Mesenchymal stem cell (in vitro differentiated cells and primary cell): Measurements from ENCODE around the gene DPEP3.

Source experiments
- DNase-seq: peaks from one replicate; pipeline ENCODE4 v3.0.0-alpha.2; 2013
- H2AFZ ChIP-seq: one replicate; pipeline ENCODE4 v1.6.1; 2013; ENCODE audit warnings: low read depth, mild to moderate bottlenecking, control low read depth, inconsistent platforms, low read length, moderate library complexity
- H2AK5ac ChIP-seq: 2 replicates; pipeline ENCODE4 v1.6.1; 2013; ENCODE audit warnings: low read length, moderate library complexity, mild to moderate bottlenecking, inconsistent platforms; ENCODE audit not compliant: severe bottlenecking
- H2BK120ac ChIP-seq: one replicate; pipeline ENCODE4 v1.6.1; 2013; ENCODE audit warnings: low read depth, mild to moderate bottlenecking, inconsistent platforms, low read length, moderate library complexity
- H2BK12ac ChIP-seq, 2 experiments: one replicate each; pipeline ENCODE4 v1.6.1; 2013; ENCODE audit warnings: inconsistent platforms in 2 of 2, low read length in 2 of 2, mild to moderate bottlenecking in 2 of 2, moderate library complexity in 2 of 2, control low read depth in 1 of 2
- H2BK15ac ChIP-seq: one replicate; pipeline ENCODE4 v1.6.1; 2013; ENCODE audit warnings: mild to moderate bottlenecking, low read depth, inconsistent platforms; ENCODE audit not compliant: poor library complexity, severe bottlenecking
- H2BK5ac ChIP-seq: 2 replicates; pipeline ENCODE4 v1.6.1; 2013; ENCODE audit warnings: low read depth, mild to moderate bottlenecking, low read length, control low read depth, inconsistent platforms; ENCODE audit not compliant: poor library complexity, severe bottlenecking
- H3K14ac ChIP-seq, 2 experiments: one replicate each; pipeline ENCODE4 v1.6.1; 2013; ENCODE audit warnings: inconsistent platforms in 2 of 2, low read length in 2 of 2, control low read depth in 1 of 2, mild to moderate bottlenecking in 1 of 2, moderate library complexity in 1 of 2
- H3K18ac ChIP-seq, 2 experiments: one replicate each; pipeline ENCODE4 v1.6.1; 2013; ENCODE audit warnings: inconsistent platforms in 2 of 2, low read length in 2 of 2, control low read depth in 1 of 2, low read depth in 1 of 2, mild to moderate bottlenecking in 1 of 2
- H3K23ac ChIP-seq, 2 experiments: one replicate each; pipeline ENCODE4 v1.6.1; 2013; ENCODE audit warnings: inconsistent platforms in 2 of 2, low read length in 2 of 2, mild to moderate bottlenecking in 2 of 2, moderate library complexity in 2 of 2, control low read depth in 1 of 2
- H3K27ac ChIP-seq: 2 replicates; pipeline ENCODE4 v1.5.1; 2013; ENCODE audit warnings: mild to moderate bottlenecking, moderate library complexity, low read length, control low read depth, inconsistent platforms; ENCODE audit not compliant: poor library complexity, severe bottlenecking
- H3K27me3 ChIP-seq, 2 experiments: 2 replicates each; pipeline versions ENCODE4 v1.6.1 to v1.7.0; 2013; ENCODE audit warnings: low read length in 2 of 2, mild to moderate bottlenecking in 2 of 2, moderate library complexity in 2 of 2, control low read depth in 1 of 2, inconsistent platforms in 1 of 2; ENCODE audit not compliant: control insufficient read depth in 1 of 2, insufficient read depth in 1 of 2
- H3K36me3 ChIP-seq, 2 experiments: 2 replicates each; pipeline versions ENCODE4 v1.6.1 to v1.7.0; 2013; ENCODE audit warnings: low read length in 2 of 2, control low read depth in 1 of 2, inconsistent platforms in 1 of 2, low read depth in 1 of 2, mild to moderate bottlenecking in 1 of 2; ENCODE audit not compliant: insufficient read depth in 2 of 2, control insufficient read depth in 1 of 2
- H3K4ac ChIP-seq, 2 experiments: one replicate each; pipeline ENCODE4 v1.6.1; 2013; ENCODE audit warnings: inconsistent platforms in 2 of 2, low read length in 2 of 2, mild to moderate bottlenecking in 2 of 2, moderate library complexity in 2 of 2, control low read depth in 1 of 2, low read depth in 1 of 2
- H3K4me1 ChIP-seq: 2 replicates; pipeline ENCODE4 v1.6.1; 2013; ENCODE audit warnings: low read depth, low read length, control low read depth; ENCODE audit not compliant: control insufficient read depth, insufficient read depth
- H3K4me2 ChIP-seq: 2 replicates; pipeline ENCODE4 v1.6.1; 2013; ENCODE audit warnings: low read length, mild to moderate bottlenecking, inconsistent platforms; ENCODE audit not compliant: poor library complexity, severe bottlenecking
- H3K4me3 ChIP-seq, 2 experiments: 2 replicates each; pipeline versions ENCODE4 v1.5.1 to v1.7.0; 2013; ENCODE audit warnings: low read length in 2 of 2, mild to moderate bottlenecking in 2 of 2, control low read depth in 1 of 2, low read depth in 1 of 2; ENCODE audit not compliant: insufficient read depth in 1 of 2
- H3K79me1 ChIP-seq: replicated peaks from 2 replicates; pipeline ENCODE4 v1.6.1; 2013; ENCODE audit warnings: mild to moderate bottlenecking, control low read depth, low read length, inconsistent platforms; ENCODE audit not compliant: poor library complexity, severe bottlenecking
- H3K9ac ChIP-seq: 2 replicates; pipeline ENCODE4 v1.7.0; 2013; ENCODE audit warnings: mild to moderate bottlenecking, low read length, moderate library complexity
- H3K9me3 ChIP-seq: 2 replicates; pipeline ENCODE4 v1.7.0; 2013; ENCODE audit warnings: mild to moderate bottlenecking, low read length; ENCODE audit not compliant: control insufficient read depth
- H4K8ac ChIP-seq: one replicate; pipeline ENCODE4 v1.6.1; 2013; ENCODE audit warnings: inconsistent platforms, mild to moderate bottlenecking, low read length, moderate library complexity
- H4K91ac ChIP-seq: one replicate; pipeline ENCODE4 v1.6.1; 2013; ENCODE audit warnings: mild to moderate bottlenecking, low read length, inconsistent platforms
- WGBS: methylation state at CpG from one replicate; pipeline ENCODE4 v1.1.7; 2013; ENCODE audit warnings: mixed read lengths; 5-methylcytosine and 5-hydroxymethylcytosine counted together

Gene DPEP3

GRCh38 chr16:67963662-67964321 lies 16.5 kb downstream of the DPEP3 start:
- Histone ChIP-seq H3K18ac (no peak overlapping the region), H3K4ac (peak overlapping the region in 1 of 2 experiments; percentile 46), H2BK5ac (no peak overlapping the region), H4K8ac (no peak overlapping the region), H3K9ac (no peak overlapping the region), H3K27ac (no peak overlapping the region), H2BK120ac (no peak overlapping the region), H2AFZ (no peak overlapping the region), H3K9me3 (no peaks in the 10 kb centered on the region), H2BK15ac (no peak overlapping the region), H3K4me3 (peak overlapping the region in 1 of 2 experiments; percentile 11), H3K4me1 (peaks cover 54% of the 10 kb centered on the region), H3K79me1 (peaks cover 51% of the 10 kb centered on the region), H3K27me3 (no peaks in the 10 kb centered on the region), H3K36me3 (peaks cover 60 to 66% of the 10 kb centered on the region in 2 experiments), H2BK12ac (no peak overlapping the region), H3K14ac (no peak overlapping the region), H3K23ac (no peak overlapping the region), H4K91ac (no peak overlapping the region), H2AK5ac (no peak overlapping the region), H3K4me2 (no peak overlapping the region)
- 95% methylated on average over 32 of the region's 32 CpGs for WGBS
- DNase-seq: no peak

- no peak overlapping the region for H2BK15ac ChIP-seq
- peaks cover 52% of the 10 kb centered on the region for H3K4me1 ChIP-seq
- no peak overlapping the region for H3K14ac ChIP-seq
- H3K79me1 ChIP-seq: peaks cover 55% of the 10 kb centered on the region
- no peak overlapping the region for H2BK120ac ChIP-seq
- no peaks in the 10 kb centered on the region for H3K27me3 ChIP-seq
- no peak overlapping the region for H3K4ac ChIP-seq
- H4K8ac ChIP-seq: peak overlapping the region; percentile 51
- H3K18ac ChIP-seq: no peak overlapping the region
- H3K36me3 ChIP-seq: peaks cover 66 to 71% of the 10 kb centered on the region in 2 experiments
- 100% methylated on average over 2 of the region's 2 CpGs for WGBS
- no peak overlapping the region for H3K27ac ChIP-seq
- no peaks in the 10 kb centered on the region for H3K9me3 ChIP-seq
- no peak overlapping the region for H2AK5ac ChIP-seq
- DNase-seq: no peak
- H3K23ac ChIP-seq: no peak overlapping the region
- H3K4me3 ChIP-seq: no peak overlapping the region
- H3K4me2 ChIP-seq: no peak overlapping the region
- H4K91ac ChIP-seq: no peak overlapping the region
- no peak overlapping the region for H2AFZ ChIP-seq
- no peak overlapping the region for H2BK12ac ChIP-seq
- no peak overlapping the region for H2BK5ac ChIP-seq
- H3K9ac ChIP-seq: no peak overlapping the region
Measured at GRCh38 chr16:67963292-67963661, 17.0 kb downstream of the DPEP3 start.

DNA sequence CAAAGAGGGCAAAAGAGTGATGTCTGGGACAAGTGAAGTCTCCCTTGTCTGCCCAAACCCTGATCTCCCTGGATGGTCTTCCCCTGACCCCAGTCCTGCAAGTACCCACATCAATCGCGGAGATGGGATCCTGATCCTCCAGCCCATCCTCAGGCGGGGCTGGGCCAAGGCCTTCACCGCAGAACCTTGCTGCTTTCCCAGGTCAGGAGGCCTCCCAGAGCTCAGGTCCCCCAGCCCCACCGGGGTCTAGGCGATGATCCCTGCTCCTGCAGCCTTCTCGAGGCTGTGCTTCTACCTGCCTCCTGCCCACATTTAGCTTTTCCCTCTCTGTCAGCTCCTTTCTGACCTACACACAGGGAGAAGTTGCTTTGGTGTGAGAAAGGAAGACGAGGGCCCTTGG lies 18.2 kb downstream of the DPEP3 start:
- H3K18ac ChIP-seq: no peak overlapping the region
- 98% methylated on average over 8 of the region's 8 CpGs for WGBS
- H3K4ac ChIP-seq: no peak overlapping the region
- no peak overlapping the region for H3K14ac ChIP-seq
- no peak overlapping the region for H3K9ac ChIP-seq
- H3K9me3 ChIP-seq: no peaks in the 10 kb centered on the region
- DNase-seq: no peak
- H2BK5ac ChIP-seq: no peak overlapping the region
- no peak overlapping the region for H3K27ac ChIP-seq
- no peak overlapping the region for H2BK12ac ChIP-seq
- no peak overlapping the region for H4K8ac ChIP-seq
- no peak overlapping the region for H4K91ac ChIP-seq
- H2AFZ ChIP-seq: no peak overlapping the region
- no peak overlapping the region for H2BK15ac ChIP-seq
- H3K79me1 ChIP-seq: peaks cover 62% of the 10 kb centered on the region
- H3K4me3 ChIP-seq: no peak overlapping the region
- peaks cover 76 to 81% of the 10 kb centered on the region in 2 experiments for H3K36me3 ChIP-seq
- no peak overlapping the region for H2AK5ac ChIP-seq
- H3K23ac ChIP-seq: no peak overlapping the region
- peaks cover 49% of the 10 kb centered on the region for H3K4me1 ChIP-seq
- H3K27me3 ChIP-seq: no peaks in the 10 kb centered on the region
- no peak overlapping the region for H2BK120ac ChIP-seq
- no peak overlapping the region for H3K4me2 ChIP-seq

GRCh38 chr16:67961551-67961957 lies 18.7 kb downstream of the DPEP3 start:
- no peak overlapping the region for H4K91ac ChIP-seq
- no peak overlapping the region for H2AFZ ChIP-seq
- no peak overlapping the region for H2BK5ac ChIP-seq
- peaks cover 44% of the 10 kb centered on the region for H3K4me1 ChIP-seq
- no peak overlapping the region for H3K4me2 ChIP-seq
- no peak overlapping the region for H3K23ac ChIP-seq
- H3K36me3 ChIP-seq: peaks cover 79 to 82% of the 10 kb centered on the region in 2 experiments
- H3K18ac ChIP-seq: no peak overlapping the region
- H3K14ac ChIP-seq: no peak overlapping the region
- no peak overlapping the region for H3K4me3 ChIP-seq
- peaks cover 62% of the 10 kb centered on the region for H3K79me1 ChIP-seq
- H3K4ac ChIP-seq: no peak overlapping the region
- H3K27ac ChIP-seq: no peak overlapping the region
- DNase-seq: no peak
- H2BK15ac ChIP-seq: no peak overlapping the region
- H2AK5ac ChIP-seq: no peak overlapping the region
- 97% methylated on average over 13 of the region's 13 CpGs for WGBS
- H3K9me3 ChIP-seq: no peaks in the 10 kb centered on the region
- H2BK120ac ChIP-seq: no peak overlapping the region
- H3K27me3 ChIP-seq: no peaks in the 10 kb centered on the region
- H3K9ac ChIP-seq: no peak overlapping the region
- no peak overlapping the region for H2BK12ac ChIP-seq
- no peak overlapping the region for H4K8ac ChIP-seq
